GM23338 (cell line): ENCODE results near the gene SHCBP1L.

Source experiments
- CREB1 ChIP-seq: fragments of 250-450 bp; sonication (Bioruptor Pico); IDR thresholded peaks from 2 replicates; pipeline ENCODE4 v1.5.0; 2020; ENCODE audit warnings: low read depth, mild to moderate bottlenecking, moderate library complexity
- CTCF ChIP-seq, 2 experiments: fragments of 200-600 bp in 1 of 2; sonication (generic) in 1 of 2; conservative IDR thresholded peaks; 2 replicates each; pipeline versions ENCODE4 v1.5.1 to v1.6.1; 2016 to 2017; ENCODE audit warnings: antibody characterized with exemption in 2 of 2, low read depth in 2 of 2, mild to moderate bottlenecking in 2 of 2, moderate library complexity in 1 of 2
- EZH2 ChIP-seq: fragments of 200-600 bp; sonication (generic); IDR thresholded peaks from one replicate; pipeline ENCODE4 v1.8.0; 2017; ENCODE audit warnings: antibody characterized with exemption, mild to moderate bottlenecking, low read depth; ENCODE audit not compliant: unreplicated experiment
- EZH2phosphoT487 ChIP-seq: fragments of 200-600 bp; sonication (generic); IDR thresholded peaks from one replicate; pipeline ENCODE4 v1.8.1; 2018; ENCODE audit warnings: antibody characterized with exemption; ENCODE audit not compliant: unreplicated experiment
- JUNB ChIP-seq: IDR thresholded peaks from one replicate; pipeline ENCODE4 v1.6.1; 2016; ENCODE audit warnings: antibody characterized with exemption; ENCODE audit not compliant: unreplicated experiment
- POLR2AphosphoS5 ChIP-seq: IDR thresholded peaks from 2 replicates; pipeline ENCODE4 v1.6.1; 2016; ENCODE audit warnings: antibody characterized with exemption, low read depth
- ZNF331 ChIP-seq: fragments of 250-450 bp; sonication (Bioruptor Pico); IDR thresholded peaks from 2 replicates; pipeline ENCODE4 v1.5.0; 2020; ENCODE audit warnings: low read depth, mild to moderate bottlenecking, moderate library complexity
- TF ChIP-seq, protein P1 (sequence below): IDR thresholded peaks from 2 replicates; pipeline ENCODE4 v1.6.1; 2016; ENCODE audit warnings: antibody characterized with exemption
- TF ChIP-seq, protein P2 (sequence below): IDR thresholded peaks from one replicate; pipeline ENCODE4 v1.6.1; 2018; ENCODE audit warnings: antibody characterized with exemption; ENCODE audit not compliant: unreplicated experiment
- TF ChIP-seq, protein P3 (sequence below): fragments of 250-450 bp; sonication (Bioruptor Pico); IDR thresholded peaks from 2 replicates; pipeline ENCODE4 v1.5.0; 2020; ENCODE audit warnings: mild to moderate bottlenecking, moderate library complexity

- no peak for TF ChIP-seq CTCF (conservative IDR thresholded peaks at IDR 0.05; ENCODE audit: low read depth in 2 of 2)
- no peak for TF ChIP-seq POLR2AphosphoS5
- no peak for TF ChIP-seq EZH2
- TF ChIP-seq, protein P1, sequence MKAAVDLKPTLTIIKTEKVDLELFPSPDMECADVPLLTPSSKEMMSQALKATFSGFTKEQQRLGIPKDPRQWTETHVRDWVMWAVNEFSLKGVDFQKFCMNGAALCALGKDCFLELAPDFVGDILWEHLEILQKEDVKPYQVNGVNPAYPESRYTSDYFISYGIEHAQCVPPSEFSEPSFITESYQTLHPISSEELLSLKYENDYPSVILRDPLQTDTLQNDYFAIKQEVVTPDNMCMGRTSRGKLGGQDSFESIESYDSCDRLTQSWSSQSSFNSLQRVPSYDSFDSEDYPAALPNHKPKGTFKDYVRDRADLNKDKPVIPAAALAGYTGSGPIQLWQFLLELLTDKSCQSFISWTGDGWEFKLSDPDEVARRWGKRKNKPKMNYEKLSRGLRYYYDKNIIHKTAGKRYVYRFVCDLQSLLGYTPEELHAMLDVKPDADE = no peak
- TF ChIP-seq, protein P2, sequence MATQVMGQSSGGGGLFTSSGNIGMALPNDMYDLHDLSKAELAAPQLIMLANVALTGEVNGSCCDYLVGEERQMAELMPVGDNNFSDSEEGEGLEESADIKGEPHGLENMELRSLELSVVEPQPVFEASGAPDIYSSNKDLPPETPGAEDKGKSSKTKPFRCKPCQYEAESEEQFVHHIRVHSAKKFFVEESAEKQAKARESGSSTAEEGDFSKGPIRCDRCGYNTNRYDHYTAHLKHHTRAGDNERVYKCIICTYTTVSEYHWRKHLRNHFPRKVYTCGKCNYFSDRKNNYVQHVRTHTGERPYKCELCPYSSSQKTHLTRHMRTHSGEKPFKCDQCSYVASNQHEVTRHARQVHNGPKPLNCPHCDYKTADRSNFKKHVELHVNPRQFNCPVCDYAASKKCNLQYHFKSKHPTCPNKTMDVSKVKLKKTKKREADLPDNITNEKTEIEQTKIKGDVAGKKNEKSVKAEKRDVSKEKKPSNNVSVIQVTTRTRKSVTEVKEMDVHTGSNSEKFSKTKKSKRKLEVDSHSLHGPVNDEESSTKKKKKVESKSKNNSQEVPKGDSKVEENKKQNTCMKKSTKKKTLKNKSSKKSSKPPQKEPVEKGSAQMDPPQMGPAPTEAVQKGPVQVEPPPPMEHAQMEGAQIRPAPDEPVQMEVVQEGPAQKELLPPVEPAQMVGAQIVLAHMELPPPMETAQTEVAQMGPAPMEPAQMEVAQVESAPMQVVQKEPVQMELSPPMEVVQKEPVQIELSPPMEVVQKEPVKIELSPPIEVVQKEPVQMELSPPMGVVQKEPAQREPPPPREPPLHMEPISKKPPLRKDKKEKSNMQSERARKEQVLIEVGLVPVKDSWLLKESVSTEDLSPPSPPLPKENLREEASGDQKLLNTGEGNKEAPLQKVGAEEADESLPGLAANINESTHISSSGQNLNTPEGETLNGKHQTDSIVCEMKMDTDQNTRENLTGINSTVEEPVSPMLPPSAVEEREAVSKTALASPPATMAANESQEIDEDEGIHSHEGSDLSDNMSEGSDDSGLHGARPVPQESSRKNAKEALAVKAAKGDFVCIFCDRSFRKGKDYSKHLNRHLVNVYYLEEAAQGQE = no peak
- no peak for TF ChIP-seq CREB1
- TF ChIP-seq JUNB = no peak
- TF ChIP-seq EZH2phosphoT487 = no peak
- no peak for TF ChIP-seq ZNF331 (CRISPR knock-in tag)
- TF ChIP-seq, protein P3, sequence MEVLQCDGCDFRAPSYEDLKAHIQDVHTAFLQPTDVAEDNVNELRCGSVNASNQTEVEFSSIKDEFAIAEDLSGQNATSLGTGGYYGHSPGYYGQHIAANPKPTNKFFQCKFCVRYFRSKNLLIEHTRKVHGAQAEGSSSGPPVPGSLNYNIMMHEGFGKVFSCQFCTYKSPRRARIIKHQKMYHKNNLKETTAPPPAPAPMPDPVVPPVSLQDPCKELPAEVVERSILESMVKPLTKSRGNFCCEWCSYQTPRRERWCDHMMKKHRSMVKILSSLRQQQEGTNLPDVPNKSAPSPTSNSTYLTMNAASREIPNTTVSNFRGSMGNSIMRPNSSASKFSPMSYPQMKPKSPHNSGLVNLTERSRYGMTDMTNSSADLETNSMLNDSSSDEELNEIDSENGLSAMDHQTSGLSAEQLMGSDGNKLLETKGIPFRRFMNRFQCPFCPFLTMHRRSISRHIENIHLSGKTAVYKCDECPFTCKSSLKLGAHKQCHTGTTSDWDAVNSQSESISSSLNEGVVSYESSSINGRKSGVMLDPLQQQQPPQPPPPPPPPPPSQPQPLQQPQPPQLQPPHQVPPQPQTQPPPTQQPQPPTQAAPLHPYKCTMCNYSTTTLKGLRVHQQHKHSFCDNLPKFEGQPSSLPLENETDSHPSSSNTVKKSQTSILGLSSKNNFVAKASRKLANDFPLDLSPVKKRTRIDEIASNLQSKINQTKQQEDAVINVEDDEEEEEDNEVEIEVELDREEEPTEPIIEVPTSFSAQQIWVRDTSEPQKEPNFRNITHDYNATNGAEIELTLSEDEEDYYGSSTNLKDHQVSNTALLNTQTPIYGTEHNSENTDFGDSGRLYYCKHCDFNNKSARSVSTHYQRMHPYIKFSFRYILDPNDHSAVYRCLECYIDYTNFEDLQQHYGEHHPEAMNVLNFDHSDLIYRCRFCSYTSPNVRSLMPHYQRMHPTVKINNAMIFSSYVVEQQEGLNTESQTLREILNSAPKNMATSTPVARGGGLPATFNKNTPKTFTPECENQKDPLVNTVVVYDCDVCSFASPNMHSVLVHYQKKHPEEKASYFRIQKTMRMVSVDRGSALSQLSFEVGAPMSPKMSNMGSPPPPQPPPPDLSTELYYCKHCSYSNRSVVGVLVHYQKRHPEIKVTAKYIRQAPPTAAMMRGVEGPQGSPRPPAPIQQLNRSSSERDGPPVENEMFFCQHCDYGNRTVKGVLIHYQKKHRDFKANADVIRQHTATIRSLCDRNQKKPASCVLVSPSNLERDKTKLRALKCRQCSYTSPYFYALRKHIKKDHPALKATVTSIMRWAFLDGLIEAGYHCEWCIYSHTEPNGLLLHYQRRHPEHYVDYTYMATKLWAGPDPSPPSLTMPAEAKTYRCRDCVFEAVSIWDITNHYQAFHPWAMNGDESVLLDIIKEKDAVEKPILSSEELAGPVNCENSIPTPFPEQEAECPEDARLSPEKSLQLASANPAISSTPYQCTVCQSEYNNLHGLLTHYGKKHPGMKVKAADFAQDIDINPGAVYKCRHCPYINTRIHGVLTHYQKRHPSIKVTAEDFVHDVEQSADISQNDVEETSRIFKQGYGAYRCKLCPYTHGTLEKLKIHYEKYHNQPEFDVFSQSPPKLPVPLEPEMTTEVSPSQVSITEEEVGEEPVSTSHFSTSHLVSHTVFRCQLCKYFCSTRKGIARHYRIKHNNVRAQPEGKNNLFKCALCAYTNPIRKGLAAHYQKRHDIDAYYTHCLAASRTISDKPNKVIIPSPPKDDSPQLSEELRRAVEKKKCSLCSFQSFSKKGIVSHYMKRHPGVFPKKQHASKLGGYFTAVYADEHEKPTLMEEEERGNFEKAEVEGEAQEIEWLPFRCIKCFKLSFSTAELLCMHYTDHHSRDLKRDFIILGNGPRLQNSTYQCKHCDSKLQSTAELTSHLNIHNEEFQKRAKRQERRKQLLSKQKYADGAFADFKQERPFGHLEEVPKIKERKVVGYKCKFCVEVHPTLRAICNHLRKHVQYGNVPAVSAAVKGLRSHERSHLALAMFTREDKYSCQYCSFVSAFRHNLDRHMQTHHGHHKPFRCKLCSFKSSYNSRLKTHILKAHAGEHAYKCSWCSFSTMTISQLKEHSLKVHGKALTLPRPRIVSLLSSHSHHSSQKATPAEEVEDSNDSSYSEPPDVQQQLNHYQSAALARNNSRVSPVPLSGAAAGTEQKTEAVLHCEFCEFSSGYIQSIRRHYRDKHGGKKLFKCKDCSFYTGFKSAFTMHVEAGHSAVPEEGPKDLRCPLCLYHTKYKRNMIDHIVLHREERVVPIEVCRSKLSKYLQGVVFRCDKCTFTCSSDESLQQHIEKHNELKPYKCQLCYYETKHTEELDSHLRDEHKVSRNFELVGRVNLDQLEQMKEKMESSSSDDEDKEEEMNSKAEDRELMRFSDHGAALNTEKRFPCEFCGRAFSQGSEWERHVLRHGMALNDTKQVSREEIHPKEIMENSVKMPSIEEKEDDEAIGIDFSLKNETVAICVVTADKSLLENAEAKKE = no peak
These were observed 16.1 kb upstream of the SHCBP1L start for GRCh38 chr1:182968836-182969734.
